Stomach (tissue), 9 donors: ENCODE results near the gene PTPRC. TPM values are rescaled to one million over a fixed set of nuclear protein-coding genes. Genes with fewer than 3 reads are reported as not detected.
A peak's percentile ranks its signal among the peaks of the same experiment; 100 is the strongest.

ENCODE experiments used
- DNase-seq, 2 donors: peaks; one replicate each; pipeline versions ENCODE4 v3.0.0 to v3.0.0-alpha.2; 2013 to 2019
- H3K27ac ChIP-seq, 5 donors: fragments of 200-600 bp in 4 of 5; sonication (generic) in 4 of 5; one replicate each; pipeline ENCODE4 v1.5.1; 2013 to 2019; ENCODE audit warnings: mild to moderate bottlenecking in 1 of 5, moderate library complexity in 1 of 5
- H3K27me3 ChIP-seq, 3 donors: fragments of 200-600 bp; sonication (generic); one replicate each; pipeline ENCODE4 v1.5.1; 2017 to 2019; ENCODE audit warnings: mixed run types in 1 of 3
- H3K36me3 ChIP-seq, 4 donors: fragments of 200-600 bp; sonication (generic); 1 replicate in 3 of 4; 2 replicates in 1 of 4; pipeline ENCODE4 v1.5.1; 2016 to 2019
- H3K4me1 ChIP-seq, 4 donors: fragments of 200-600 bp; sonication (generic); one replicate each; pipeline ENCODE4 v1.5.1; 2016 to 2019
- H3K4me3 ChIP-seq, 4 donors: fragments of 200-600 bp; sonication (generic) in 3 of 4; one replicate each; pipeline ENCODE4 v1.5.1; 2016 to 2019; ENCODE audit warnings: mild to moderate bottlenecking in 1 of 4
- H3K9me3 ChIP-seq, 4 donors: fragments of 200-600 bp; sonication (generic); one replicate each; pipeline ENCODE4 v1.5.1; 2016 to 2019
- EP300 ChIP-seq: sonication (generic); formaldehyde crosslinking; IDR thresholded peaks from one replicate; pipeline ENCODE4 v1.6.1; 2017; ENCODE audit warnings: antibody characterized with exemption
- POLR2A ChIP-seq, 4 donors: fragments of 450-650 bp; IDR thresholded peaks; one replicate each; pipeline ENCODE4 v1.6.1; 2016; ENCODE audit warnings: antibody characterized with exemption in 4 of 4, control low read depth in 2 of 4, mild to moderate bottlenecking in 1 of 4, moderate library complexity in 1 of 4
- POLR2AphosphoS5 ChIP-seq, 3 donors: sonication (generic); formaldehyde crosslinking; IDR thresholded peaks; one replicate each; pipeline ENCODE4 v1.6.1; 2016; ENCODE audit warnings: antibody characterized with exemption in 3 of 3
- WGBS, 5 donors: extraction: QIAGEN DNeasy Blood & Tissue Kit in 3 of 5; methylation state at CpG; one replicate each; pipeline versions ENCODE4 v1.1.5 to v1.1.7; 2013 to 2018; 5-methylcytosine and 5-hydroxymethylcytosine counted together
- intact Hi-C: fragments of 100-400 bp; cut with DNase I; formaldehyde crosslinking; loops from one replicate; pipeline ENCODE4 v1.15.1; 2023; ENCODE audit warnings: low total_unique reads
- polyA plus RNA-seq, 3 donors: library from polyadenylated mRNA; stranded (reverse); fragments of 200-250 nt; gene quantifications; one replicate each; pipeline ENCODE4 v1.2.3, GENCODE V29; 2013
- total RNA-seq, 5 donors: library from RNA; depleted of rRNA; stranded (reverse); fragments of >200 nt; gene quantifications; one replicate each; pipeline versions ENCODE4 v1.1.0 to v1.2.3, GENCODE V29; 2014 to 2016
- TF ChIP-seq, protein P1 (sequence below), 7 experiments: fragments of 450-650 bp in 4 of 7; fragments of 200-600 bp in 3 of 7; sonication (generic) in 3 of 7; IDR thresholded peaks; one replicate each; pipeline ENCODE4 v1.5.1; 2016 to 2019; ENCODE audit warnings: antibody characterized with exemption in 7 of 7, control low read depth in 2 of 7, mild to moderate bottlenecking in 1 of 7
- donor health status: healthy with polysubstance abuse.
- donor health status: Bipolar disorder and iron deficiency.
- donor health status: healthy.

The PTPRC gene
- total and polyA plus RNA-seq, 8 donors = 0.58 to 50.9 (median 15.2) TPM

- H3K27ac ChIP-seq = peak overlapping the region; percentile 6 to 66 (median 55)
- whole genome bisulfite sequencing, 5 donors = 81 to 91% (median 85%) methylated on average over 11 to 12 of the region's 12 CpGs
- H3K4me3 ChIP-seq = no peak overlapping the region
- TF ChIP-seq POLR2AphosphoS5 (IDR thresholded peaks at IDR 0.05) (no peak), EP300 (no peak), POLR2A (IDR thresholded peaks at IDR 0.05) (no peak)
- TF ChIP-seq, protein P1, sequence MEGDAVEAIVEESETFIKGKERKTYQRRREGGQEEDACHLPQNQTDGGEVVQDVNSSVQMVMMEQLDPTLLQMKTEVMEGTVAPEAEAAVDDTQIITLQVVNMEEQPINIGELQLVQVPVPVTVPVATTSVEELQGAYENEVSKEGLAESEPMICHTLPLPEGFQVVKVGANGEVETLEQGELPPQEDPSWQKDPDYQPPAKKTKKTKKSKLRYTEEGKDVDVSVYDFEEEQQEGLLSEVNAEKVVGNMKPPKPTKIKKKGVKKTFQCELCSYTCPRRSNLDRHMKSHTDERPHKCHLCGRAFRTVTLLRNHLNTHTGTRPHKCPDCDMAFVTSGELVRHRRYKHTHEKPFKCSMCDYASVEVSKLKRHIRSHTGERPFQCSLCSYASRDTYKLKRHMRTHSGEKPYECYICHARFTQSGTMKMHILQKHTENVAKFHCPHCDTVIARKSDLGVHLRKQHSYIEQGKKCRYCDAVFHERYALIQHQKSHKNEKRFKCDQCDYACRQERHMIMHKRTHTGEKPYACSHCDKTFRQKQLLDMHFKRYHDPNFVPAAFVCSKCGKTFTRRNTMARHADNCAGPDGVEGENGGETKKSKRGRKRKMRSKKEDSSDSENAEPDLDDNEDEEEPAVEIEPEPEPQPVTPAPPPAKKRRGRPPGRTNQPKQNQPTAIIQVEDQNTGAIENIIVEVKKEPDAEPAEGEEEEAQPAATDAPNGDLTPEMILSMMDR (IDR thresholded peaks at IDR 0.05) = no peak
- H3K36me3 ChIP-seq = no peaks in the 10 kb centered on the region
- no peak for DNase-seq
- H3K9me3 ChIP-seq = no peaks in the 10 kb centered on the region
- H3K27me3 ChIP-seq = no peaks in the 10 kb centered on the region
- H3K4me1 ChIP-seq = peaks cover 0 to 11% (median 10%) of the 10 kb centered on the region in 4 donors
- intact Hi-C loops = no loop called here
Measured at GRCh38 chr1:198678901-198679329, 40.1 kb downstream of the PTPRC start.

DNA sequence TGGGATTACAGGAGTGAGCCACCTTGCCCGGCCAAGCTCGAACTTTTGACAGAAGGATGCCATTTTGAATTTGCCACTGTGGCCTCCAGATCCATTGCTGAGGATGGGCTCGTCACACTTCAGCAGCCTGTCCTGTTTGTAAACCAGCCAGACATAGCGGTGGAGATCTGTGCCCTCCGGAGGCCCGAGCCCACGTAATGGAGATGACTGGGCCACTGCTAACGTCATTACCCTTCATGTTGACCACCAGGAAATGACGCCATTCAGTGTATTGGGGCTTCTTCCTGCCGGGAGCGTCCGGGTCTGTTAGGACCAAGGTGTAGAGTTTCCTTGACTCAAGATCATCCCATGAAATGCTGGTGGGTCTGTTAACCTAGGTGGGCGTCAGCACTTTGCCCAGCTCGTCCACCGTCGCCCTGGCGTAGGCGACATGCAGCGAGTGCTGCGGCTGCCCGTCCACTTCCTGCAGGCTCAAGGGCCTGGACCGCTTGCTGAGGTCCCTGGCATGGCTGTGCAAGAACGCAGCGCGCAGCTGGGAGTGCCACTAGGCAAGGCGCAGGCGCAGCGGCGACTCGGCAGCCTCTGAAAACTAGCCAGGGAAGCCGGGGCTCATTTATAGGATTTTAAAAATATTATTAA, 40.8 kb downstream of the PTPRC start:
- peaks cover 0 to 15% (median 10%) of the 10 kb centered on the region in 4 donors for H3K4me1 ChIP-seq
- 83 to 95% (median 90%) methylated on average over 26 to 31 of the region's 31 CpGs for WGBS, 5 donors
- no peak overlapping the region for H3K4me3 ChIP-seq
- peak overlapping the region; percentile 6 to 66 (median 55) for H3K27ac ChIP-seq
- H3K27me3 ChIP-seq = no peaks in the 10 kb centered on the region
- no peak for DNase-seq
- H3K9me3 ChIP-seq = no peaks in the 10 kb centered on the region
- no peaks in the 10 kb centered on the region for H3K36me3 ChIP-seq
- TF ChIP-seq POLR2AphosphoS5 (IDR thresholded peaks at IDR 0.05) (no peak), EP300 (no peak), POLR2A (IDR thresholded peaks at IDR 0.05) (no peak)
- TF ChIP-seq, protein P1 (IDR thresholded peaks at IDR 0.05) = no peak
- intact Hi-C loops = no loop called here

DNA sequence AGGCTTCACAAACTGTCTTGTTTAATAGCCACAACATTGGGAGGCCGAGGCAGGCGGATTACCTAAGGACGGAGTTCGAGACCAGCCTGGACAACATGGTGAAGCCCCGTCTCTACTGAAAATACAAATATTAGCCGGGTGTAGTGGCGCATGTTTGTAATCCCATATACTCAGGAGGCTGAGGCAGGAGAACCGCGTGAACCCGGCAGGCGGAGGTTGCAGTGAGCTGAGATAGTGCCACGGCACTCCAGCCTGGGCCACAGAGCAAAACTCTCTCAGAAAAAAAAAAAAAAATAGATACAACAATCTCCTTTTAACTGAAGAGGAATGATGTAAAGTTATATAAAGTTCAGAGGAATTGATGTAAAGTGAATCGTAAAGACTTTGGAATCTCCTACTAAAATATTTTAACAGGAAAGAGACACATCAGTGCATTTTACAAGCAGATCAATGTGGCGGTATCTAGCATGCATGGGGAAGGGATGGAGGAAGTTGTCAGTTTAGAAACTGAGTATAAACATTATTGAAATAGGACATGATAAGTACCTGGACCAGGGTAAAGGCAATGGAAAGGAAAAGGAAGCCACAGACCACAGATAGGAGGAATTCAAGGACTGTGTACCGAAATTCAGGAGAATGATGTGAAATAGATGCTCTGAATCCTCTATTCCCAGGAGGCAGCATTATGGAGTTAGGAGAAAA, 41.5 kb downstream of the PTPRC start:
- Histone ChIP-seq H3K27ac (peak overlapping the region in 4 of 5 donors; percentile 49 to 66 (median 58)), H3K36me3 (no peaks in the 10 kb centered on the region), H3K4me1 (peaks cover 0 to 18% (median 10%) of the 10 kb centered on the region in 4 donors), H3K9me3 (no peaks in the 10 kb centered on the region), H3K4me3 (no peak overlapping the region), H3K27me3 (no peaks in the 10 kb centered on the region)
- TF ChIP-seq, protein P1 (IDR thresholded peaks at IDR 0.05) = no peak
- TF ChIP-seq EP300 (no peak), POLR2A (IDR thresholded peaks at IDR 0.05) (no peak), POLR2AphosphoS5 (IDR thresholded peaks at IDR 0.05) (no peak)
- WGBS, 5 donors = 82 to 89% (median 86%) methylated on average over 15 of the region's 15 CpGs
- no peak for DNase-seq
- intact Hi-C loops = no loop called here

DNA sequence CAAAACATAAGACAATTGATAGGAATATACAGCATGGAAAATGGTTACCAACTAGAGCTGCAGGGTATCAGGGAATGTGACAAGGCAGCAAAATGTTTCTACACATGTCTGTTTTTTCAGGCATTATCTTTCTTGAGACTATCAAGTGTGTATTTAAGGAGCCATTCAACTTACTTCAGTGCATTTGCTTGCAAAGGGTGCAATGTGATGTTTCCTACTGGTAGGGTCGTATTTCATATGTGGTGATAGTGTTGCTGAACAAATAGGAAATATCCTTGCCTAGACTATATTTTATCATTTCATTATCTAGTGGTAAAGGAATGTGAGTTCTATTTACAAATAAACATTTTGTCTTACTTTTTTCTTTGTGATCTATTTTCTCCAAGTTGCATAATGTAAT, 42.4 kb downstream of the PTPRC start:
- no peak for TF ChIP-seq EP300
- no peak for TF ChIP-seq POLR2A (IDR thresholded peaks at IDR 0.05)
- TF ChIP-seq, protein P1 (IDR thresholded peaks at IDR 0.05) = no peak
- TF ChIP-seq POLR2AphosphoS5 (IDR thresholded peaks at IDR 0.05) = no peak
- H3K27ac ChIP-seq = peak overlapping the region in 2 of 5 donors; percentile 61 to 66
- peaks cover 0 to 24% (median 10%) of the 10 kb centered on the region in 4 donors for H3K4me1 ChIP-seq
- no peaks in the 10 kb centered on the region for H3K36me3 ChIP-seq
- H3K9me3 ChIP-seq = no peaks in the 10 kb centered on the region
- intact Hi-C loops = no loop called here
- WGBS, 5 donors = 13 to 31% (median 25%) methylated on average over 1 of the region's 1 CpG
- H3K27me3 ChIP-seq = no peaks in the 10 kb centered on the region
- no peak for DNase-seq
- no peak overlapping the region for H3K4me3 ChIP-seq
